KOPT-K1 (cell line): ENCODE measurements around the gene LSM4.
"Not testable (repeated sequence)": the region's sequence is repeated elsewhere in the genome, so short reads cannot be mapped to it uniquely, and the experiment has no call there.

ENCODE experiments used
- H3K27ac ChIP-seq: fragments of 200-600 bp; sonication (generic); 2 replicates; pipeline ENCODE4 v1.5.1; 2016; ENCODE audit warnings: antibody characterized with exemption, mild to moderate bottlenecking, low read depth, low read length; ENCODE audit not compliant: poor library complexity, severe bottlenecking
- H3K36me3 ChIP-seq: fragments of 200-600 bp; sonication (generic); 2 replicates; pipeline ENCODE4 v1.5.1; 2017; ENCODE audit warnings: antibody characterized with exemption, mild to moderate bottlenecking, low read length, moderate library complexity; ENCODE audit not compliant: insufficient read depth
- H3K9me3 ChIP-seq: fragments of 200-600 bp; sonication (generic); 2 replicates; pipeline ENCODE4 v1.5.1; 2017; ENCODE audit warnings: antibody characterized with exemption, low read length, mild to moderate bottlenecking; ENCODE audit not compliant: insufficient read depth, poor library complexity, severe bottlenecking

Gene LSM4

GRCh38 chr19:18348818-18349339, 26.0 kb upstream of the LSM4 start:
- H3K36me3 ChIP-seq, H3K27ac ChIP-seq, H3K9me3 ChIP-seq: not testable (repeated sequence)

- H3K36me3 ChIP-seq: peaks cover 8% of the 10 kb centered on the region; the same call in 1 of the 2 replicates
- no peaks in the 10 kb centered on the region for H3K9me3 ChIP-seq
- no peak overlapping the region for H3K27ac ChIP-seq
Measured at GRCh38 chr19:18348171-18348570, 25.3 kb upstream of the LSM4 start.

- Histone ChIP-seq H3K9me3 (no peaks in the 10 kb centered on the region), H3K36me3 (peaks cover 8% of the 10 kb centered on the region; the same call in 1 of the 2 replicates), H3K27ac (no peak overlapping the region)
Measured at GRCh38 chr19:18346091-18346490, 23.2 kb upstream of the LSM4 start.

DNA sequence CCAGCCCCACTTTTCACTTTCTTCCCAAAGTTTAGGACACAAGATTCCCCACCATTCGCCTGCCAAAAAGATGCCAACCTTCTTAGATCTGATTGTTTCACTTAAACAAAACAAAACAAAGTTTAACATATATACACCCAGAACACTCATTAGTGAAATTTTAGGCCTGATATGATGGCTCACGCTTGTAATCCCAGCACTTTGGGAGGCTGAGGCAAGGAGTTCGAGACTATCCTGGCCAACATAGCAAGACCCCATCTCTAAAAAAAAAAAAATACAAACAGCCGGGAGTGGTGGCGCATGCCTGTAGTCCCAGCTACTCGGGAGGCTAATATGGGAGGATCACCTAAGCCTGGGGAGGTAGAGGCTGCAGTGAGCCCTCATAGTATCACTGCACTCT, 22.4 kb upstream of the LSM4 start:
- Histone ChIP-seq H3K27ac (no peak overlapping the region), H3K36me3 (peaks cover 5% of the 10 kb centered on the region; the same call in 1 of the 2 replicates), H3K9me3 (no peaks in the 10 kb centered on the region)

GRCh38 chr19:18344582-18344950, 21.7 kb upstream of the LSM4 start:
- Histone ChIP-seq H3K36me3 (peaks cover 5% of the 10 kb centered on the region; the same call in 1 of the 2 replicates), H3K27ac (no peak overlapping the region), H3K9me3 (no peaks in the 10 kb centered on the region)

DNA sequence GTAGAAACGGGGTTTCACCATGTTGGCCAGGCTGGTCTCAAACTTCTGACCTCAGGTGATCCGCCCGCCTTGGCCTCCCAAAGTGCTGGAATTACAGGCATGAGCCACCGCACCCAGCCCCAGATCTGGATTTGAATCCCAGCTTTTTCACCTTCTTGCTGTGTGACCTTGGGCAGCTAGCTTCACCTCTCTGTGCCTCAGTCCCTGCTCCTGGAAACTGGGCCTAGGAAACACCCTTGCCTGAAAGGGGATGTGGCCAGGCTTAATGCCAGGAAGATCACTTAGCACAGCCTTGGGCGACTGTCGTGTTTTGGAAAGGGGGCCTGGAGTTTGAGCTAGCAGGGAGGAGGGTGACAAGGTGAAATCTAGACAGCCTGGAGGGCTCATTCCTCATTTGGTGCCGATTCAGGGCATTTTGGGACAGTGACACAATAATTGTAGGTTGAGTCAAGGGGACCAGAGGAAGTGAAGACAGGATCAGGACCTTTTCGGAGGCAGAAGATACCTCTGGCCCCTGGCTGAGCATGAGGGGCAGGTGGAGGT, 19.3 kb upstream of the LSM4 start:
- H3K9me3 ChIP-seq: no peaks in the 10 kb centered on the region
- H3K27ac ChIP-seq: no peak overlapping the region
- H3K36me3 ChIP-seq: peaks cover 5% of the 10 kb centered on the region; the same call in 1 of the 2 replicates

DNA sequence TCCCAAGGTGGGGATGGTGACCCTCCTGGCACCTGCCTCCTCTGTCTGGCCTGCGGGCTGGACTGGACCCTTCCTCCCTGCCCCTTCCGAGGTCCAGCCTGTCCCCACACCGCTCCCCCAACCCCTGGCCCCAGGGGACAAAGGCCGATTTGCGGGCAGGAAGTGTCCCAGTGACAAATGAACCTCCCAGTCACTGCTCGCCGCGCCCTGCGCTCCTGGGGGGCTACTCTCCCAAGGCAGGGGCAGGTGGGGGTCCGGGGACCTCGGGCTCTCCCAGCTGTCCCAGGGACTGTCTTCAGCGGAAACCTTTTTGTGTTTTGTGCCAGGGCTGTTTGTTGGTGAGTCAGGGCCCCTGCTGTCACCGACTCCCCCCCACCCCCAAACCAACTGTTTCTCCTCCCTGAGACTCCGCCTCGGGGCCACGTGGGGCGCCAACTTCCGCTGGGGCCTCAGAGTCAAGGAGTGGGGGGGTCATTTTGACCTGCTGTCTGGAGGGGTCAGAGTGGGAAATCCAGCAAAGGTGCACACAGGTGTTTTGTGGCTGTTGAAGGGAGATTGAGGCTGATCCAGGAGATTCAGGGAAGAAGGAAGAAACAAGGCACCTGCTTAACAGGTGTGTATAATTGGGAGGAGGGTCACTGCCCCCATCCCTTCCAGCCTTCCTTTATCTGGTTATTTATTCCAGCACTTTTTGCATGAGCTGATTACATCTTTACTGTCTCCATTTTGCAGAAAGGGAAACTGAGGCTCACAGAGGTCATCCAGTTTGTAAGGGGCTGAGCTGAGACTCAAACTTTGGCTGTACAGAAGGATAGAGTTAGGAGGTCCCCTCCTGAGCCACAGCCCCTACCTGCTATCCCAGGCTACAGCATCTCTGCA, 18.4 kb upstream of the LSM4 start:
- no peaks in the 10 kb centered on the region for H3K9me3 ChIP-seq
- H3K36me3 ChIP-seq: peaks cover 5% of the 10 kb centered on the region; the same call in 1 of the 2 replicates
- H3K27ac ChIP-seq: peak overlapping the region; percentile 76

- no peaks in the 10 kb centered on the region for H3K9me3 ChIP-seq
- peaks cover 5% of the 10 kb centered on the region; the same call in 1 of the 2 replicates for H3K36me3 ChIP-seq
- H3K27ac ChIP-seq: peak within 1 kb of the TSS; percentile 76
Measured at GRCh38 chr19:18340190-18340989, 17.5 kb upstream of the LSM4 start, which contains the start of gene PGPEP1. TSS of gene PGPEP1 (plus strand) at chr19:18340598. CDS start at chr19:18340682, 84 bp downstream.

GRCh38 chr19:18339723-18340122, 16.8 kb upstream of the LSM4 start:
- H3K27ac ChIP-seq: peak overlapping the region; percentile 76
- H3K9me3 ChIP-seq: no peaks in the 10 kb centered on the region
- H3K36me3 ChIP-seq: peaks cover 5% of the 10 kb centered on the region; the same call in 1 of the 2 replicates

- Histone ChIP-seq H3K27ac (no peak overlapping the region), H3K36me3 (no peaks in the 10 kb centered on the region), H3K9me3 (no peaks in the 10 kb centered on the region)
Measured at GRCh38 chr19:18338541-18338940, 15.7 kb upstream of the LSM4 start.

DNA sequence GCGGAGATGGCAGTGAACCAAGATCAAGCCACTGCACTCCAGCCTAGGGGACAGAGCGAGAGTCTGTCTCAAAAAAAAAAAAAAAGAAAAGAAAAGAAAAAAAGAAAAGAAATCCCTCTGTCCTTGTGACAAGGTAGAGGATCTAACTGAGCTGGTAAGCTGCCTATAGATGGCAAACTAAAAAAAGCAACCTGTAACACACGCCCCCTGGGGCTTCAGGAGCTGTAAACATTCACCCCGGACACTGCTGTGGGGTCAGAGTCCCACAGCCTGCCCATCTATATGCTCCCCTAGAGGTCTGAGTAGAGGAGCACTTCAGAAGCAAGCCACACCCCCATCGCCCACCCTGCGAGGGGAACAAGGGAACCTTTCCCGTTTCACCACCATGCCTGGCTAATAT, 13.2 kb upstream of the LSM4 start:
- Histone ChIP-seq H3K27ac (no peak overlapping the region), H3K36me3 (no peaks in the 10 kb centered on the region), H3K9me3 (no peaks in the 10 kb centered on the region)

- H3K27ac ChIP-seq: no peak overlapping the region
- no peaks in the 10 kb centered on the region for H3K36me3 ChIP-seq
- no peaks in the 10 kb centered on the region for H3K9me3 ChIP-seq
Measured at GRCh38 chr19:18333680-18334079, 10.8 kb upstream of the LSM4 start.

GRCh38 chr19:18332917-18333530, 10.1 kb upstream of the LSM4 start:
- H3K27ac ChIP-seq: no peak overlapping the region
- no peaks in the 10 kb centered on the region for H3K36me3 ChIP-seq
- no peaks in the 10 kb centered on the region for H3K9me3 ChIP-seq

DNA sequence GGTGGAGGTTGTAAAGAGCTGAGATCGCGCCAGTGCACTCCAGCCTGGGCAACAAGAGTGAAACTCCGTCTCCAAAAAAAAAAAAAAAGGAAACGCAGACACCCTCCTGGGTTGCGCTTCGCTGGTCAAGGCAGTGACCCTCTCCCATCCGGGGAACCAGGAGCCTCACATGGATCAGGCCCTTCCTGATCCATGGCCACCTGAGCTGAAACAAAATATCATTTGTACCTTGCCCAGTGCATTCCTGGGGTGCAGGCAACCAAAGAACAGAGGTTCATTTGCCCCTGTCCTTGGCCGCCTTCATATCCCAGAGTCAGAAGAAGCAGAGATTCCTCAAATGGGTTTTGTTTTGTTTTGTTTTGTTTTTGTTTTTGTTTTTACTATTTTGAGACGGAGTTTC, 8.0 kb upstream of the LSM4 start:
- Histone ChIP-seq H3K36me3 (no peaks in the 10 kb centered on the region), H3K9me3 (no peaks in the 10 kb centered on the region), H3K27ac (no peak overlapping the region)

GRCh38 chr19:18329035-18329376, 6.1 kb upstream of the LSM4 start:
- H3K9me3 ChIP-seq: no peaks in the 10 kb centered on the region
- no peaks in the 10 kb centered on the region for H3K36me3 ChIP-seq
- H3K27ac ChIP-seq: peak overlapping the region; percentile 54
